HepG2 (cell line): ENCODE results near the gene RABGAP1. TPM values are rescaled to one million over a fixed set of nuclear protein-coding genes. Genes with fewer than 3 reads are reported as not detected.

Source experiments
- ATAC-seq: fragments of 200-7000 bp; cut with Tn5 transposase; 3 replicates; pipeline ENCODE4 v1.9.1; 2020; ENCODE audit warnings: mild to moderate bottlenecking, moderate library complexity
- BruUV-seq: library from RNA; stranded (reverse); fragments of 400-500 nt; replicated peaks from 2 replicates; lab custom pipeline; 2021; lab: Mats Ljungman, UMichigan
- CTCF ChIA-PET: fragments of 300-600 bp; formaldehyde crosslinking; extraction: SDS; loops from one replicate; lab custom pipeline; 2021; ENCODE audit warnings: low total read pairs, inconsistent platforms, low intra/inter-chr PET ratio; lab: Yijun Ruan, JAX
- POLR2A ChIA-PET: fragments of 350-600 bp; sonication (Branson Sonifier 250); formaldehyde crosslinking; loops from one replicate; lab custom pipeline; 2020; ENCODE audit warnings: antibody characterized with exemption, inconsistent platforms; lab: Yijun Ruan, JAX
- DNase-seq: peaks from one replicate; pipeline ENCODE4 v3.0.0-alpha.2; 2015; ENCODE audit warnings: low spot score
- FAIRE-seq: peaks from 3 replicates; lab custom pipeline; 2011; peaks lifted over from hg19 to GRCh38; lab: Jason Lieb, UNC
- H2AFZ ChIP-seq: one replicate; pipeline ENCODE4 v1.6.1; 2011; ENCODE audit warnings: low read length, inconsistent platforms
- H3K27ac ChIP-seq: fragments of 300-600 bp; 3 replicates; pipeline ENCODE4 v1.8.0; 2011; ENCODE audit warnings: mixed run types, mild to moderate bottlenecking, mixed read lengths, low read length, inconsistent platforms; ENCODE audit not compliant: insufficient read depth; ENCODE audit errors: extremely low read length
- H3K27me3 ChIP-seq, 2 experiments: fragments of 200-600 bp in 1 of 2; 2 replicates in 1 of 2; 3 replicates in 1 of 2; pipeline versions ENCODE4 v1.6.0 to v1.8.0; 2011; ENCODE audit warnings: low read length in 2 of 2, mild to moderate bottlenecking in 2 of 2, moderate library complexity in 2 of 2, inconsistent platforms in 1 of 2; ENCODE audit not compliant: insufficient read depth in 2 of 2, control insufficient read depth in 1 of 2
- H3K36me3 ChIP-seq, 2 experiments: fragments of 200-600 bp in 1 of 2; replicated peaks in 1 of 2; 2 replicates in 1 of 2; 3 replicates in 1 of 2; pipeline versions ENCODE4 v1.5.1 to v1.8.0; 2011; ENCODE audit warnings: low read length in 2 of 2, inconsistent platforms in 1 of 2; ENCODE audit not compliant: insufficient read depth in 2 of 2, control insufficient read depth in 1 of 2
- H3K4me1 ChIP-seq: 2 replicates; pipeline ENCODE4 v1.5.1; 2012; ENCODE audit warnings: low read length, inconsistent platforms; ENCODE audit not compliant: insufficient read depth
- H3K4me2 ChIP-seq: 2 replicates; pipeline ENCODE4 v1.6.0; 2011; ENCODE audit warnings: low read depth, low read length, inconsistent platforms
- H3K4me3 ChIP-seq, 3 experiments: fragments of 200-600 bp in 1 of 3; sonication (generic), shearing (Covaris generic) in 1 of 3; replicated peaks in 1 of 3; 2 replicates each; pipeline ENCODE4 v1.5.1; 2011 to 2016; ENCODE audit warnings: low read length in 3 of 3, inconsistent platforms in 2 of 3, low read depth in 2 of 3, mild to moderate bottlenecking in 2 of 3, control low read depth in 1 of 3, mixed read lengths in 1 of 3; ENCODE audit not compliant: insufficient read depth in 1 of 3
- H3K79me2 ChIP-seq: one replicate; pipeline ENCODE4 v1.6.1; 2011; ENCODE audit warnings: low read length, inconsistent platforms; ENCODE audit not compliant: insufficient read depth
- H3K9ac ChIP-seq: 2 replicates; pipeline ENCODE4 v1.6.0; 2011; ENCODE audit warnings: mild to moderate bottlenecking, low read depth, low read length, inconsistent platforms; ENCODE audit not compliant: insufficient read depth
- H3K9me3 ChIP-seq: 2 replicates; pipeline ENCODE4 v1.5.1; 2012; ENCODE audit warnings: mild to moderate bottlenecking, low read length
- H4K20me1 ChIP-seq: 2 replicates; pipeline ENCODE4 v1.6.0; 2011; ENCODE audit warnings: inconsistent platforms, mild to moderate bottlenecking, low read length, moderate library complexity; ENCODE audit not compliant: insufficient read depth
- ARID2 ChIP-seq: sonication (generic); formaldehyde crosslinking; IDR thresholded peaks from 2 replicates; pipeline ENCODE4 v1.8.1; 2022; ENCODE audit warnings: mild to moderate bottlenecking, missing genetic modification reagents, borderline replicate concordance
- BCLAF1 ChIP-seq: fragments of 450-650 bp; IDR thresholded peaks from 2 replicates; pipeline ENCODE4 v1.6.1; 2017; ENCODE audit warnings: mild to moderate bottlenecking
- MED1 ChIP-seq: sonication (generic); formaldehyde crosslinking; IDR thresholded peaks from 2 replicates; pipeline ENCODE4 v1.4.0; 2020; ENCODE audit warnings: missing genetic modification reagents
- MTF1 ChIP-seq: sonication (generic); formaldehyde crosslinking; IDR thresholded peaks from 2 replicates; pipeline ENCODE4 v1.5.0; 2020; ENCODE audit warnings: missing genetic modification reagents
- MXD3 ChIP-seq: IDR thresholded peaks from 2 replicates; pipeline ENCODE4 v1.6.1; 2016; ENCODE audit warnings: mild to moderate bottlenecking, missing biosample characterization, missing genetic modification reagents
- RARG ChIP-seq: sonication (generic); formaldehyde crosslinking; IDR thresholded peaks from 2 replicates; pipeline ENCODE4 v1.4.0; 2020; ENCODE audit warnings: low read depth, mild to moderate bottlenecking, missing genetic modification reagents
- RXRB ChIP-seq: IDR thresholded peaks from 2 replicates; pipeline ENCODE4 v1.6.1; 2016; ENCODE audit warnings: borderline replicate concordance, missing genetic modification reagents, missing compliant biosample characterization
- SP5 ChIP-seq: IDR thresholded peaks from 2 replicates; pipeline ENCODE4 v1.6.1; 2016; ENCODE audit warnings: low read depth, borderline replicate concordance
- THAP11 ChIP-seq: IDR thresholded peaks from 2 replicates; pipeline ENCODE4 v1.6.1; 2016; ENCODE audit warnings: missing biosample characterization, missing genetic modification reagents
- ZNF24 ChIP-seq: fragments of 450-650 bp; IDR thresholded peaks from 2 replicates; pipeline ENCODE4 v1.6.1; 2017; ENCODE audit warnings: antibody characterized with exemption, mild to moderate bottlenecking
- ZNF318 ChIP-seq: sonication (generic); formaldehyde crosslinking; IDR thresholded peaks from 2 replicates; pipeline ENCODE4 v1.4.0; 2020; ENCODE audit warnings: mild to moderate bottlenecking, missing genetic modification reagents
- WGBS: methylation state at CpG from one replicate; pipeline ENCODE4 v1.1.6; 2017; ENCODE audit warnings: low lambda C conversion rate; 5-methylcytosine and 5-hydroxymethylcytosine counted together
- in situ Hi-C: cut with HindIII; loops from 2 replicates; pipeline ENCODE4 v1.10.0; 2017; ENCODE audit warnings: low pct_unique_long_range_greater_than_20kb; ENCODE audit not compliant: extremely low pct_ligation_motif_present
- intact Hi-C: fragments of 100-400 bp; cut with micrococcal nuclease; formaldehyde crosslinking; loops from one replicate; pipeline ENCODE4 v1.10.0; 2022; ENCODE audit not compliant: unreplicated experiment
- polyA plus RNA-seq, 8 experiments: library from polyadenylated mRNA; depleted of rRNA in 3 of 8; stranded (reverse) in 7 of 8; unstranded in 1 of 8; fragments of >200 nt; fragmentation: Illumina TruSeq in 4 of 8; extraction: Trizol in 4 of 8; gene quantifications; 2 replicates each; pipeline versions ENCODE4 v1.2.1 to v1.2.3, GENCODE V29; 2011 to 2016; ENCODE audit warnings: low read depth in 4 of 8, missing spikeins in 1 of 8, mixed read lengths in 1 of 8; ENCODE audit not compliant: insufficient read depth in 1 of 8
- total RNA-seq, 5 experiments: library from RNA; depleted of rRNA; stranded (reverse); fragments of >200 nt; fragmentation: Illumina TruSeq; extraction: Trizol; gene quantifications; 2 replicates each; pipeline ENCODE4 v1.2.3, GENCODE V29; 2016; ENCODE audit warnings: low read depth in 1 of 5

Gene RABGAP1
- total and polyA plus RNA-seq, 2 of the 13 experiments (the other 11 are each of a cell fraction or from before 2014, with no cell fraction given) = 19.1 to 19.3 TPM

GRCh38 chr9:122996586-122996985 lies 55.8 kb downstream of the RABGAP1 start:
- ChIA-PET POLR2A (interaction anchor here (0.7 to 0.9 kb wide), 2 partner anchors 12 to 56 kb away, joined by 3 to 4 read pairs; partner anchors contain the start of gene RABGAP1), CTCF (no interaction called here)
- peaks cover 16% of the 10 kb centered on the region; the same call in 1 of the 2 replicates for H3K4me1 ChIP-seq
- ATAC-seq (no peak), FAIRE-seq (no peak), DNase-seq (no peak)
- no peak overlapping the region for H3K27ac ChIP-seq
- no peaks in the 10 kb centered on the region for H3K79me2 ChIP-seq
- 91% methylated on average over 1 of the region's 1 CpG for WGBS
- in situ Hi-C loops = no loop called here
- no TSS peak for BruUV-seq
- no peaks in the 10 kb centered on the region for H4K20me1 ChIP-seq
- H2AFZ ChIP-seq = no peak overlapping the region
- H3K4me3 ChIP-seq = no peak overlapping the region
- peaks cover 6 to 26% of the 10 kb centered on the region in 2 experiments for H3K36me3 ChIP-seq
- intact Hi-C loops = loop anchor here (10.0 kb wide), 1 partner anchor 52 kb away; the partner anchor contains the start of gene RABGAP1
- H3K27me3 ChIP-seq = no peaks in the 10 kb centered on the region
- no peaks in the 10 kb centered on the region for H3K9me3 ChIP-seq
- no peak overlapping the region for H3K4me2 ChIP-seq
- TF ChIP-seq RXRB (CRISPR knock-in tag) (no peak), ARID2 (CRISPR knock-in tag) (no peak), MXD3 (no peak), MTF1 (CRISPR knock-in tag) (no peak), BCLAF1 (no peak), ZNF318 (CRISPR knock-in tag) (no peak), RARG (CRISPR knock-in tag) (no peak), THAP11 (CRISPR knock-in tag) (no peak), SP5 (CRISPR knock-in tag) (no peak), ZNF24 (no peak), MED1 (CRISPR knock-in tag) (no peak)
- no peak overlapping the region for H3K9ac ChIP-seq
